Trophoblast cell (in vitro differentiated cells and primary cell): Measurements from ENCODE around the gene TIMELESS.
"Not testable (repeated sequence)": the region's sequence is repeated elsewhere in the genome, so short reads cannot be mapped to it uniquely, and the experiment has no call there.

Source experiments
- DNase-seq, 2 donors: peaks; one replicate each; pipeline ENCODE4 v3.0.0-alpha.2; 2016
- H2AFZ ChIP-seq: 2 replicates; pipeline ENCODE4 v1.6.1; 2013; ENCODE audit warnings: low read length, moderate library complexity, mild to moderate bottlenecking; ENCODE audit not compliant: insufficient read depth, poor library complexity
- H2AK5ac ChIP-seq: 2 replicates; pipeline ENCODE4 v1.6.1; 2013; ENCODE audit warnings: mild to moderate bottlenecking, low read length
- H2BK120ac ChIP-seq: 2 replicates; pipeline ENCODE4 v1.6.1; 2013; ENCODE audit warnings: low read length, mild to moderate bottlenecking, moderate library complexity; ENCODE audit not compliant: insufficient read depth, poor library complexity
- H2BK12ac ChIP-seq: 2 replicates; pipeline ENCODE4 v1.6.1; 2013; ENCODE audit warnings: mild to moderate bottlenecking, low read length, moderate library complexity
- H2BK5ac ChIP-seq: 2 replicates; pipeline ENCODE4 v1.6.1; 2013; ENCODE audit warnings: low read length, low read depth, moderate library complexity, mild to moderate bottlenecking; ENCODE audit not compliant: poor library complexity
- H3K14ac ChIP-seq: 2 replicates; pipeline ENCODE4 v1.6.1; 2013; ENCODE audit warnings: mild to moderate bottlenecking, low read length
- H3K18ac ChIP-seq: 2 replicates; pipeline ENCODE4 v1.6.1; 2013; ENCODE audit warnings: mild to moderate bottlenecking, low read length
- H3K23ac ChIP-seq: 2 replicates; pipeline ENCODE4 v1.6.1; 2013; ENCODE audit warnings: low read length
- H3K27ac ChIP-seq: 2 replicates; pipeline ENCODE4 v1.5.1; 2013; ENCODE audit warnings: low read depth, mild to moderate bottlenecking, inconsistent platforms, low read length, moderate library complexity
- H3K27me3 ChIP-seq: 2 replicates; pipeline ENCODE4 v1.6.1; 2013; ENCODE audit warnings: inconsistent platforms, mild to moderate bottlenecking, low read length, moderate library complexity; ENCODE audit not compliant: insufficient read depth
- H3K36me3 ChIP-seq, 2 experiments: 1 replicate in 1 of 2; 2 replicates in 1 of 2; pipeline ENCODE4 v1.6.1; 2013; ENCODE audit warnings: low read length in 2 of 2, mild to moderate bottlenecking in 2 of 2, moderate library complexity in 1 of 2; ENCODE audit not compliant: insufficient read depth in 2 of 2, control insufficient read depth in 1 of 2
- H3K4ac ChIP-seq: 2 replicates; pipeline ENCODE4 v1.6.1; 2013; ENCODE audit warnings: low read depth, mild to moderate bottlenecking, low read length, moderate library complexity
- H3K4me1 ChIP-seq, 2 experiments: 1 replicate in 1 of 2; 2 replicates in 1 of 2; pipeline ENCODE4 v1.6.1; 2013; ENCODE audit warnings: low read length in 2 of 2, mild to moderate bottlenecking in 2 of 2, moderate library complexity in 1 of 2; ENCODE audit not compliant: insufficient read depth in 2 of 2, control insufficient read depth in 1 of 2
- H3K4me2 ChIP-seq: 2 replicates; pipeline ENCODE4 v1.6.1; 2013; ENCODE audit warnings: inconsistent platforms, mild to moderate bottlenecking, low read length, moderate library complexity
- H3K4me3 ChIP-seq: 2 replicates; pipeline ENCODE4 v1.5.1; 2013; ENCODE audit warnings: mild to moderate bottlenecking, low read depth, low read length, inconsistent platforms
- H3K79me1 ChIP-seq: one replicate; pipeline ENCODE4 v1.6.1; 2013; ENCODE audit warnings: low read length
- H3K79me2 ChIP-seq: 2 replicates; pipeline ENCODE4 v1.6.1; 2013; ENCODE audit warnings: low read length, mild to moderate bottlenecking; ENCODE audit not compliant: control insufficient read depth, insufficient read depth, poor library complexity
- H3K9ac ChIP-seq: 2 replicates; pipeline ENCODE4 v1.6.1; 2013; ENCODE audit warnings: mild to moderate bottlenecking, low read length
- H3K9me3 ChIP-seq: 2 replicates; pipeline ENCODE4 v1.6.1; 2013; ENCODE audit warnings: low read depth, mild to moderate bottlenecking, control low read depth, inconsistent platforms, low read length; ENCODE audit not compliant: insufficient read depth
- H4K12ac ChIP-seq: 2 replicates; pipeline ENCODE4 v1.6.1; 2013; ENCODE audit warnings: low read depth, mild to moderate bottlenecking, low read length, moderate library complexity
- H4K8ac ChIP-seq: 2 replicates; pipeline ENCODE4 v1.6.1; 2013; ENCODE audit warnings: low read depth, mild to moderate bottlenecking, low read length, moderate library complexity
- H4K91ac ChIP-seq: one replicate; pipeline ENCODE4 v1.6.1; 2013; ENCODE audit warnings: low read depth, mild to moderate bottlenecking, low read length, moderate library complexity
- WGBS: extraction: QIAGEN DNeasy Blood & Tissue Kit; methylation state at CpG from one replicate; pipeline ENCODE4 v1.1.7; 2013; ENCODE audit warnings: missing lambda C conversion rate; ENCODE audit not compliant: insufficient read length, insufficient coverage; ENCODE audit errors: extremely low coverage; 5-methylcytosine and 5-hydroxymethylcytosine counted together

TIMELESS gene

DNA sequence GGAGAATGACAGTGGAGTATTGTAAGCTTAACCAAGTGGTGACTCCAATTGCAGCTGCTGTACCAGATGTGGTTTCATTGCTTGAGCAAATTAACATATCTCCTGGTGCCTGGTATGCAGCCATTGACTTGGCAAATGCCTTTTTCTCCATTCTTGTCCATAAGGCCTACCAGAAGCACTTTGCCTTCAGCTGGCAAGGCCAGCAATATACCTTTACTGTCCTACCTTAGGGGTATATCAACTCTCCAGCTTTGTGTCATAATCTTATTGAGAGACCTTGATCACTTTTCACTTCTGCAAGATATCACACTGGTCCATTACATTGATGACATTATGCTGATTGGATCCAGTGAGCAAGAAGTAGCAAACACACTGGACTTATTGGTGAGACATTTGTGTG lies 47.6 kb downstream of the TIMELESS start:
- H2AFZ ChIP-seq, H3K9me3 ChIP-seq, H3K4ac ChIP-seq, H3K79me1 ChIP-seq, H4K8ac ChIP-seq, H3K36me3 ChIP-seq, H3K79me2 ChIP-seq, H2BK12ac ChIP-seq, H3K4me3 ChIP-seq, H3K9ac ChIP-seq, H3K4me2 ChIP-seq, H4K12ac ChIP-seq, H3K27ac ChIP-seq, H3K4me1 ChIP-seq, H3K27me3 ChIP-seq, H3K23ac ChIP-seq, H2BK5ac ChIP-seq, H2BK120ac ChIP-seq, H2AK5ac ChIP-seq, H3K14ac ChIP-seq, H4K91ac ChIP-seq, H3K18ac ChIP-seq, DNase-seq: not testable (repeated sequence)

DNA sequence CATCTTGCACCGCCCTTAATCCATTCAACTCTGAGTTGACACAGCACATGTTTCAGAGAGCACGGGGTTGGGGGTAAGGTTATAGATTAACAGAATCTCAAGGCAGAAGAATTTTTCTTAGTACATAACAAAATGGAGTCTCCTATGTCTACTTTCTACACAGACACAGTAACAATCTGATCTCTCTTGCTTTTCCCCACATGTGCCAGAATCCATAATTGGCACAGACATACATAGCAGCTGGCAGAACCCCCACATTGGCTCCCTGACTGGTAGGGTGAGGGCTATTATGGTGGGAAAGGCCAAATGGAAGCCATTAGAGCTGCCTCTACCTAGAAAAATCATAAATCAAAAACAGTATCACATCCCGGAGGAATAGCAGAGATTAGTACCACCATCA lies 48.1 kb downstream of the TIMELESS start:
- H3K36me3 ChIP-seq, H2AFZ ChIP-seq, H3K79me1 ChIP-seq, H3K4me1 ChIP-seq, H3K9me3 ChIP-seq, H4K8ac ChIP-seq, H4K12ac ChIP-seq, H2BK120ac ChIP-seq, H3K4me2 ChIP-seq, H3K18ac ChIP-seq, H3K14ac ChIP-seq, H3K27me3 ChIP-seq, H2AK5ac ChIP-seq, H2BK12ac ChIP-seq, H4K91ac ChIP-seq, H3K4me3 ChIP-seq, H2BK5ac ChIP-seq, H3K9ac ChIP-seq, DNase-seq, H3K79me2 ChIP-seq, H3K23ac ChIP-seq, H3K4ac ChIP-seq, H3K27ac ChIP-seq: not testable (repeated sequence)
- no CpG with 5 or more reads among the region's 3 CpGs for WGBS

DNA sequence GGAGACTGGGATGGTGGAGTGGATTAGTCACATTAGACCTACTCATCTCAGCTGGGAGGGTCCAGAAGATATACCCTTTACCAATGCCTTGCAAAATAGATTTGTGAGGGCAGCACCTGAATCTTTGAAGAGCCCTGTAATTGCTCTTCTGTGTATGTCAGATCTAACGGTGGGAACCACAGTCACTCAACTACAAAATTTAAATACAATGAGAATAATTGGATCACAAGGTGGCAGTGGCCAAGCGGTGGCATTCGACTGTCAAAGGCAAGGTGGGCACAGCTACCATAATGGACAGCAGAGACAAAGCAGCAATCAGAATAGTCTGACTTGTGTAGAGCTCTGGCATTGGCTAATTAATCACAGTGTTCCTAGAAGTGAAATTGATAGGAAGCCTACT lies 49.8 kb downstream of the TIMELESS start:
- H3K79me2 ChIP-seq, H4K91ac ChIP-seq, H3K79me1 ChIP-seq, H3K9me3 ChIP-seq, H3K27me3 ChIP-seq, DNase-seq, H3K14ac ChIP-seq, H3K4me1 ChIP-seq, H3K27ac ChIP-seq, H2BK120ac ChIP-seq, H3K4ac ChIP-seq, H2AK5ac ChIP-seq, H3K23ac ChIP-seq, H2BK5ac ChIP-seq, H4K8ac ChIP-seq, H3K4me3 ChIP-seq, H3K18ac ChIP-seq, H2BK12ac ChIP-seq, H4K12ac ChIP-seq, H3K9ac ChIP-seq, H3K4me2 ChIP-seq, H3K36me3 ChIP-seq, H2AFZ ChIP-seq: not testable (repeated sequence)
- no CpG with 5 or more reads among the region's 3 CpGs for WGBS

DNA sequence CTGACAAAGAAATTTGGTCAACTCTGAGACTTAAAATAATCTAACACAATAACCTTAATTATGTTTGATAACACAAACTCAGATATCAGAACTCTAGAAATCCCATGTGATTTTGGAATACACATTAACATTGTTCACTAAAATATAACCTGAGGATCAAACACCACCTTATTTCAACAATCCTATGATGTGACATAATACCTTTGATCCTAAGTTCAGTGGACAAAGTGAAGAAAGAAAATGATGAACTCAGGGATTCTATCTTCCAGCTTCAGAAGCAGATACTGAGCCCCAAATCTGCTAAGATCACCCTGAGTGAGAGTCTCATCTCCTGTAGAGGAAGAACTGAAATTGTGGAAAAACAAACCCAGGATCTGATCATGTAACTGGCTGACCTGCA lies 50.9 kb downstream of the TIMELESS start:
- Histone ChIP-seq H3K4me1 (no peaks in the 10 kb centered on the region), H3K9me3 (peaks cover 7% of the 10 kb centered on the region), H4K12ac (no peak overlapping the region), H2BK5ac (no peak overlapping the region), H4K91ac (no peak overlapping the region), H3K4me3 (no peak overlapping the region), H3K27me3 (no peaks in the 10 kb centered on the region), H3K79me1 (no peaks in the 10 kb centered on the region), H2BK12ac (no peak overlapping the region), H3K9ac (no peak overlapping the region), H3K27ac (no peak overlapping the region), H3K4ac (no peak overlapping the region), H3K36me3 (no peaks in the 10 kb centered on the region), H3K14ac (no peak overlapping the region), H2AK5ac (no peak overlapping the region), H3K18ac (no peak overlapping the region), H3K79me2 (no peaks in the 10 kb centered on the region), H3K4me2 (no peak overlapping the region), H3K23ac (no peak overlapping the region), H2AFZ (no peak overlapping the region), H4K8ac (no peak overlapping the region), H2BK120ac (no peak overlapping the region)
- DNase-seq: no peak

DNA sequence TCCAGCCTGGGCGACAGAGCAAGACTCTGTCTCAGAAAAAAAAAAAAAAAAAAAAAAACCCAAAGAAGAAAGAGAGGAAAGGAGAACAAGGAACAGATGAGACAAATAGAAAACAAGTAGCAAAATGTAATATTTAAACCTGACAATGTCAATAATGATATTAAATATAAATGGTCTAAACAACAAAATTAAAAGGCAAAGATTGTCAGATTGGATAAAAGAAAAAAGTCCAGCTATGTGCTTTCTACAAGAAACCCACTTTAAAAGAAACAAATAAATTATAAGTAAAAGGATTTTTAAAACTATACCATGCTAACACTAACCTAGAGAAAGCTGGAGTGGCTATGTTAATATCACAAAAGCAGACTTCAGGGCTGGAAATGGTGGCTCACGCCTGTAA lies 56.9 kb downstream of the TIMELESS start:
- H2AFZ ChIP-seq: no peak overlapping the region
- H2BK12ac ChIP-seq: no peak overlapping the region
- no peaks in the 10 kb centered on the region for H3K79me1 ChIP-seq
- no peak overlapping the region for H4K91ac ChIP-seq
- no peak overlapping the region for H3K23ac ChIP-seq
- no peak overlapping the region for H3K14ac ChIP-seq
- peaks cover 4% of the 10 kb centered on the region for H3K9me3 ChIP-seq
- H2BK120ac ChIP-seq: no peak overlapping the region
- no peak overlapping the region for H3K4me3 ChIP-seq
- H3K9ac ChIP-seq: no peak overlapping the region
- H2AK5ac ChIP-seq: no peak overlapping the region
- H3K4me1 ChIP-seq: peaks cover 0 to 1% of the 10 kb centered on the region in 2 experiments
- H2BK5ac ChIP-seq: no peak overlapping the region
- H4K12ac ChIP-seq: no peak overlapping the region
- H3K36me3 ChIP-seq: no peaks in the 10 kb centered on the region
- DNase-seq: no peak
- no peaks in the 10 kb centered on the region for H3K79me2 ChIP-seq
- H4K8ac ChIP-seq: no peak overlapping the region
- no peak overlapping the region for H3K27ac ChIP-seq
- H3K4me2 ChIP-seq: no peak overlapping the region
- no peaks in the 10 kb centered on the region for H3K27me3 ChIP-seq
- no peak overlapping the region for H3K4ac ChIP-seq
- WGBS: no CpG with 5 or more reads among the region's 2 CpGs
- H3K18ac ChIP-seq: no peak overlapping the region
